ENCODE data around the gene PIK3R5.

The PIK3R5 gene

GRCh38 chr17:8871081-8871581 is 94.4 kb downstream of the PIK3R5 start:
- no peak overlapping the region for H3K27ac ChIP-seq
- H3K4me3 ChIP-seq, result no peak overlapping the region
- H3K27me3 ChIP-seq, result no peaks in the 10 kb centered on the region
- TF ChIP-seq Cebpa-rat (IDR thresholded peaks at IDR 0.05), result no peak
- peaks cover 47 to 87% (median 55%) of the 10 kb centered on the region in 10 experiments for H3K4me1 ChIP-seq
- no peaks in the 10 kb centered on the region for H3K9me3 ChIP-seq (replicated peaks in 1 of 11)
- no peaks in the 10 kb centered on the region for H4K20me1 ChIP-seq
- H3K36me3 ChIP-seq, result no peaks in the 10 kb centered on the region
- H3K4me2 ChIP-seq, result peak overlapping the region in 1 of 11 experiments; percentile 16; a peak in 1 of 22 replicates
- no peak overlapping the region for H3K9ac ChIP-seq

- no peaks in the 10 kb centered on the region for H3K36me3 ChIP-seq
- TF ChIP-seq Cebpa-rat (IDR thresholded peaks at IDR 0.05), result no peak
- no peak overlapping the region for H3K9ac ChIP-seq
- H3K4me3 ChIP-seq, result no peak overlapping the region
- peaks cover 53 to 88% (median 61%) of the 10 kb centered on the region in 10 experiments for H3K4me1 ChIP-seq
- H3K9me3 ChIP-seq (replicated peaks in 1 of 11), result no peaks in the 10 kb centered on the region
- no peak overlapping the region for H3K27ac ChIP-seq
- H3K27me3 ChIP-seq, result no peaks in the 10 kb centered on the region
- peaks cover 0 to 4% (median 0%) of the 10 kb centered on the region in 11 experiments; a peak in 2 of 22 replicates for H4K20me1 ChIP-seq
- peak overlapping the region in 2 of 11 experiments; percentile 99; a peak in 4 of 22 replicates for H3K4me2 ChIP-seq
Measured at GRCh38 chr17:8870406-8871040, 95.0 kb downstream of the PIK3R5 start.

GRCh38 chr17:8869114-8869815 is 96.2 kb downstream of the PIK3R5 start:
- Histone ChIP-seq H3K4me3 (no peak overlapping the region), H3K4me2 (peak overlapping the region in 4 of 11 experiments; percentile 98 to 99 (median 98); a peak in 7 of 22 replicates), H3K4me1 (peaks cover 61 to 88% (median 66%) of the 10 kb centered on the region in 10 experiments), H3K36me3 (peaks cover 0 to 9% (median 4%) of the 10 kb centered on the region in 11 experiments; a peak in 8 of 22 replicates), H3K27ac (peak overlapping the region in 2 of 11 experiments; percentile 30 to 46; a peak in 3 of 22 replicates), H3K9me3 (replicated peaks in 1 of 11) (no peaks in the 10 kb centered on the region), H4K20me1 (peaks cover 0 to 12% (median 0%) of the 10 kb centered on the region in 11 experiments; a peak in 3 of 22 replicates), H3K27me3 (no peaks in the 10 kb centered on the region), H3K9ac (no peak overlapping the region; a peak in 1 of 22 replicates)
- TF ChIP-seq Cebpa-rat (IDR thresholded peaks at IDR 0.05), result no peak

- H3K4me2 ChIP-seq, result peak overlapping the region in 6 of 11 experiments; percentile 80 to 99 (median 98); a peak in 10 of 22 replicates
- TF ChIP-seq Cebpa-rat (IDR thresholded peaks at IDR 0.05), result no peak
- H3K9me3 ChIP-seq (replicated peaks in 1 of 11), result no peaks in the 10 kb centered on the region
- H3K4me1 ChIP-seq, result peaks cover 53 to 88% (median 62%) of the 10 kb centered on the region in 10 experiments
- no peak overlapping the region; a peak in 1 of 22 replicates for H3K9ac ChIP-seq
- H3K36me3 ChIP-seq, result peaks cover 0 to 16% (median 11%) of the 10 kb centered on the region in 11 experiments; a peak in 11 of 22 replicates
- peak overlapping the region in 3 of 11 experiments; percentile 30 to 66 (median 46); a peak in 5 of 22 replicates for H3K27ac ChIP-seq
- no peaks in the 10 kb centered on the region for H3K27me3 ChIP-seq
- H4K20me1 ChIP-seq, result peaks cover 0 to 19% (median 0%) of the 10 kb centered on the region in 11 experiments; a peak in 3 of 22 replicates
- H3K4me3 ChIP-seq, result no peak overlapping the region
Measured at GRCh38 chr17:8868529-8868951, 97.0 kb downstream of the PIK3R5 start.

- Histone ChIP-seq H3K4me3 (peak overlapping the region in 4 of 10 experiments; percentile 62 to 72 (median 66); a peak in 3 of 20 replicates), H4K20me1 (peaks cover 0 to 22% (median 0%) of the 10 kb centered on the region in 11 experiments; a peak in 3 of 22 replicates), H3K4me2 (peak overlapping the region; percentile 76 to 99 (median 88)), H3K9me3 (replicated peaks in 1 of 11) (no peaks in the 10 kb centered on the region), H3K4me1 (peaks cover 49 to 88% (median 59%) of the 10 kb centered on the region in 10 experiments), H3K9ac (peak overlapping the region in 1 of 11 experiments; percentile 78; a peak in 2 of 22 replicates), H3K27me3 (no peaks in the 10 kb centered on the region), H3K27ac (peak overlapping the region in 10 of 11 experiments; percentile 15 to 77 (median 66); a peak in 12 of 22 replicates), H3K36me3 (peaks cover 0 to 20% (median 11%) of the 10 kb centered on the region in 11 experiments; a peak in 11 of 22 replicates)
- no peak for TF ChIP-seq Cebpa-rat (IDR thresholded peaks at IDR 0.05)
Measured at GRCh38 chr17:8868092-8868491, 97.4 kb downstream of the PIK3R5 start.

GRCh38 chr17:8867361-8867981 is 98.0 kb downstream of the PIK3R5 start, which contains the start of gene PIK3R6:
Gene PIK3R6, minus strand, starts transcription at chr17:8867674. Its CDS starts 17,880 bp downstream, at chr17:8849794.
- H3K27me3 ChIP-seq, result no peaks in the 10 kb centered on the region
- H3K4me1 ChIP-seq, result peaks cover 47 to 87% (median 57%) of the 10 kb centered on the region in 10 experiments
- peak within 1 kb of the TSS; percentile 22 to 77 (median 63); a peak in 18 of 20 replicates for H3K4me3 ChIP-seq
- peaks cover 0 to 26% (median 0%) of the 10 kb centered on the region in 11 experiments; a peak in 3 of 22 replicates for H4K20me1 ChIP-seq
- H3K9ac ChIP-seq, result peak within 1 kb of the TSS; percentile 51 to 81 (median 77); a peak in 21 of 22 replicates
- no peak for TF ChIP-seq Cebpa-rat (IDR thresholded peaks at IDR 0.05)
- peak within 1 kb of the TSS; percentile 15 to 77 (median 65); a peak in 21 of 22 replicates for H3K27ac ChIP-seq
- no peaks in the 10 kb centered on the region for H3K9me3 ChIP-seq (replicated peaks in 1 of 11)
- H3K36me3 ChIP-seq, result peaks cover 0 to 26% (median 11%) of the 10 kb centered on the region in 11 experiments; a peak in 11 of 22 replicates
- peak within 1 kb of the TSS; percentile 76 to 99 (median 88) for H3K4me2 ChIP-seq

- Histone ChIP-seq H3K9ac (peak overlapping the region; percentile 52 to 81 (median 74); a peak in 20 of 22 replicates), H3K27me3 (no peaks in the 10 kb centered on the region), H3K4me2 (peak overlapping the region; percentile 76 to 99 (median 88)), H3K27ac (peak overlapping the region; percentile 8 to 72 (median 64); a peak in 19 of 22 replicates), H3K4me1 (peaks cover 59 to 95% (median 68%) of the 10 kb centered on the region in 10 experiments), H3K4me3 (peak overlapping the region in 8 of 10 experiments; percentile 25 to 77 (median 64); a peak in 15 of 20 replicates), H4K20me1 (peaks cover 0 to 35% (median 0%) of the 10 kb centered on the region in 11 experiments; a peak in 3 of 22 replicates), H3K9me3 (replicated peaks in 1 of 11) (no peaks in the 10 kb centered on the region), H3K36me3 (peaks cover 0 to 33% (median 11%) of the 10 kb centered on the region in 11 experiments; a peak in 11 of 22 replicates)
- no peak for TF ChIP-seq Cebpa-rat (IDR thresholded peaks at IDR 0.05)
Measured at GRCh38 chr17:8865811-8866210, 99.7 kb downstream of the PIK3R5 start.

- Histone ChIP-seq H3K4me2 (peak overlapping the region; percentile 76 to 99 (median 88)), H3K27me3 (no peaks in the 10 kb centered on the region), H3K4me3 (peak overlapping the region in 8 of 10 experiments; percentile 25 to 77 (median 64); a peak in 15 of 20 replicates), H3K9ac (peak overlapping the region; percentile 52 to 81 (median 74); a peak in 21 of 22 replicates), H3K36me3 (peaks cover 0 to 33% (median 11%) of the 10 kb centered on the region in 11 experiments; a peak in 11 of 22 replicates), H3K9me3 (replicated peaks in 1 of 11) (no peaks in the 10 kb centered on the region), H4K20me1 (peaks cover 0 to 35% (median 0%) of the 10 kb centered on the region in 11 experiments; a peak in 3 of 22 replicates), H3K4me1 (peaks cover 63 to 97% (median 73%) of the 10 kb centered on the region in 10 experiments), H3K27ac (peak overlapping the region; percentile 8 to 72 (median 64); a peak in 19 of 22 replicates)
- TF ChIP-seq Cebpa-rat (IDR thresholded peaks at IDR 0.05), result no peak
Measured at GRCh38 chr17:8865385-8865784, 100.1 kb downstream of the PIK3R5 start.

All from BLaER1 treated with 17β-estradiol and CSF1 and Interleukin-3, amounts not matched to agents 10 nM and 100 nM (cell line).